ENCODE results near the gene BAG5. TPM values are rescaled to one million over a fixed set of nuclear protein-coding genes. Genes with fewer than 3 reads are reported as not detected.
A peak's percentile ranks its signal among the peaks of the same experiment; 100 is the strongest.

The BAG5 gene
- total and polyA plus RNA-seq, 8 donors: 4.3 to 207 (median 11.6) TPM

DNA sequence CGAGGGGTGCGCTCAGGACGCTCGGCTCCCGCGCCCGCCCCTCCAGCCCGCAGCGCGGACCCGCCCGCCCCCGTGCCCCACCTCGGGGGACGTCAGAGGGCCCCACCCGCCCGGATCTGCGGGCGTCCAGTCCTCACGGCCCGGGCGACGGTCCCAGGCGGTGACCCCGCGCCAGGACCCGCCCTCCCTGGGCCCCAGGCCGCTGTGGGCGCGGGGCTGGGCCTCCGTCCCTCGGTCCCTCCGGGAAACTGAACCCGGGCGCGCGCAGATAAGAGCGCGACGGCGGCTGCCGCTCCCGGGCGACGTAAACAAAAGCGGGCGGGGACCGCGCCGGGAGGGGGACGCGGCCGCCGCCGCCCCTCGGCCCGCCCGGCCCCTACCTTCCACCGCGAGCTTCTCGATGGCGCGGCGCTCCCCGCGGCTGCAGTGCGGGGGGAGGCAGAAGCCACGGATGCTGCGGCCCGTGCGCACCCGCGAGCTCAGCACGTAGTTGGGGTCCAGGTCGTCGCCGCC lies 41.0 kb downstream of the BAG5 start:
- H3K4me1 ChIP-seq: peaks cover 65 to 90% (median 81%) of the 10 kb centered on the region in 4 donors

DNA sequence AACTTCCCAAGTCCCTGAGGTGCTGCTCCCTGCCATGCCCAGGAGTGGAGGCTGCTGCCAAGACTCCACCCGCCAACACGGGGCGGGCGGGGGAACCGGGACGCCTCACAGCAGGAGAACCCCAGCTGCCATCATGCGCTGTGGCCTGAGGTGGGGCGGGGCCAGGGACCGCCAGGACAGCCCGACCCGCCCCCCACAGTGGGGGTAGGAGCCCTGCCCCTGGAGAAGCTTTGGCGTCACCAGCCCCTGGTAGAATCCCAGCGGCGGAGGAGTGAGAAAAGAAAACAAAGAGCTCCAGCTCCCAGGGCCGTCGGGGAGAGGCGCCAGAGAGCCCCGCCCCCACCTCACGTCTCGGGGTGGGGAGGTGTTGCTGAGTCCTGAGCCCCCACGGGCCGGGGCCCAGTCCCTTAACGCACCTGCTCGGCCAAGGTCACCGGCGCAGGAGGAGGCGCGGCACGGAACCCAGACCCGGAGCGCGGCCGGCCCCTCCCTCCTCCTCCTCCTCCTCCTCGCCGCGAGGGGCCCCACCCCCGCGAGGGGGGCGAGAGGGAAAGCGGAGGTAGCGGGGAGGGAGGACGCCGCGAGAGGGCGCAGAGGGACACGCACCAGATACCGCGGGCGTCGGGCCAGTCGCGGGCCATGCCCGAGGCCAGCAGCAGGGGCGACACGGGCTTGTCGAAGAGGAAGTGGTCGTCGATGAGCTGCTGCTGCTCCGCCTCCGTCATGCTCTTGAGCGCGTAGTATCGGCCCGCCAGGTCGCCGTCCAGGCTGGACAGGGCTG lies 41.6 kb downstream of the BAG5 start:
- Histone ChIP-seq H3K9me3 (no peaks in the 10 kb centered on the region), H3K4me1 (peaks cover 59 to 83% (median 75%) of the 10 kb centered on the region in 4 donors), H3K27ac (peak overlapping the region; percentile 75 to 94 (median 91)), H3K27me3 (peaks cover 0 to 33% (median 20%) of the 10 kb centered on the region in 3 donors), H3K4me3 (peak overlapping the region; percentile 60 to 80 (median 68)), H3K36me3 (peaks cover 6 to 13% (median 7%) of the 10 kb centered on the region in 4 donors)
- TF ChIP-seq EP300 (IDR thresholded peaks at IDR 0.05) (no peak), POLR2AphosphoS5 (IDR thresholded peaks at IDR 0.05) (peak; percentile 20 to 73 (median 73)), POLR2A (IDR thresholded peaks at IDR 0.05) (no peak)
- TF ChIP-seq, protein P1, sequence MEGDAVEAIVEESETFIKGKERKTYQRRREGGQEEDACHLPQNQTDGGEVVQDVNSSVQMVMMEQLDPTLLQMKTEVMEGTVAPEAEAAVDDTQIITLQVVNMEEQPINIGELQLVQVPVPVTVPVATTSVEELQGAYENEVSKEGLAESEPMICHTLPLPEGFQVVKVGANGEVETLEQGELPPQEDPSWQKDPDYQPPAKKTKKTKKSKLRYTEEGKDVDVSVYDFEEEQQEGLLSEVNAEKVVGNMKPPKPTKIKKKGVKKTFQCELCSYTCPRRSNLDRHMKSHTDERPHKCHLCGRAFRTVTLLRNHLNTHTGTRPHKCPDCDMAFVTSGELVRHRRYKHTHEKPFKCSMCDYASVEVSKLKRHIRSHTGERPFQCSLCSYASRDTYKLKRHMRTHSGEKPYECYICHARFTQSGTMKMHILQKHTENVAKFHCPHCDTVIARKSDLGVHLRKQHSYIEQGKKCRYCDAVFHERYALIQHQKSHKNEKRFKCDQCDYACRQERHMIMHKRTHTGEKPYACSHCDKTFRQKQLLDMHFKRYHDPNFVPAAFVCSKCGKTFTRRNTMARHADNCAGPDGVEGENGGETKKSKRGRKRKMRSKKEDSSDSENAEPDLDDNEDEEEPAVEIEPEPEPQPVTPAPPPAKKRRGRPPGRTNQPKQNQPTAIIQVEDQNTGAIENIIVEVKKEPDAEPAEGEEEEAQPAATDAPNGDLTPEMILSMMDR (IDR thresholded peaks at IDR 0.05): peak in 5 of 7 experiments; percentile 42 to 66 (median 44)
- intact Hi-C loops (cut with DNase I; ENCODE audit: low total_unique reads): no loop called here
- 0 to 2% (median 1%) methylated on average over 3 to 66 of the region's 66 CpGs for WGBS, 5 donors
- peak; percentile 87 to 95 for DNase-seq

More for the DNA sequence above, 41.0 kb downstream of the BAG5 start:
- peaks cover 0 to 33% (median 20%) of the 10 kb centered on the region in 3 donors for H3K27me3 ChIP-seq
- no peaks in the 10 kb centered on the region for H3K9me3 ChIP-seq
- TF ChIP-seq POLR2A (IDR thresholded peaks at IDR 0.05) (no peak), POLR2AphosphoS5 (IDR thresholded peaks at IDR 0.05) (peak in 1 of 3 donors; percentile 3)
- peak in 1 of 2 donors; percentile 67 for DNase-seq
- peak overlapping the region; percentile 75 to 94 (median 91) for H3K27ac ChIP-seq
- H3K36me3 ChIP-seq: peaks cover 6 to 13% (median 7%) of the 10 kb centered on the region in 4 donors
- H3K4me3 ChIP-seq: peak overlapping the region; percentile 60 to 80 (median 68)
- intact Hi-C loops (cut with DNase I; ENCODE audit: low total_unique reads): no loop called here
- WGBS, 5 donors: 0 to 1% (median 0%) methylated on average over 2 to 76 of the region's 77 CpGs; no CpG with 5 or more reads in 1 of the 5 donors

DNA sequence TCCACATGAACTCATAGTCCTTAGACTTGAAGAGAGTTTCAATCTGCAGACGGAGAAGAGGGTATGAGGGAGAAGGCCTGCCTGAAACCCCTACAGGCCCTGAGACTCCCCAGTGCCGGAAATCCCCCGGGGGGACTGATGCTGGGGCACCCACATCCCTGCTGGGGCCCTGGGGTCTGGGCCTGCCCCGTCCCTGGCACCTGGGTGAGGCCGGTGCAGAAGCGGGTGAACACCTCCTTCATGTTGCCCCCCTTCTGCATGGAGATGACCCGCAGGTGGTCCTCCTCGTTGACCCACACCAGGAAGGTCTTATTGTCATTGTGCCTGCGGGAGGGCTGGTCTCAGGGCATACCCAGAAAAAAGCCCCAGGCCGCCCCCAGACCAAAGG lies 42.2 kb downstream of the BAG5 start:
- H3K9me3 ChIP-seq: no peaks in the 10 kb centered on the region
- peaks cover 53 to 78% (median 69%) of the 10 kb centered on the region in 4 donors for H3K4me1 ChIP-seq
- H3K27ac ChIP-seq: peak overlapping the region; percentile 75 to 94 (median 91)
- DNase-seq: no peak
- WGBS, 5 donors: 36 to 89% (median 45%) methylated on average over 3 to 10 of the region's 10 CpGs
- TF ChIP-seq EP300 (IDR thresholded peaks at IDR 0.05): no peak
- no peak for TF ChIP-seq POLR2AphosphoS5 (IDR thresholded peaks at IDR 0.05)
- no peak for TF ChIP-seq POLR2A (IDR thresholded peaks at IDR 0.05)
- TF ChIP-seq, protein P1 (IDR thresholded peaks at IDR 0.05): no peak
- intact Hi-C loops (cut with DNase I; ENCODE audit: low total_unique reads): no loop called here
- peaks cover 0 to 33% (median 20%) of the 10 kb centered on the region in 3 donors for H3K27me3 ChIP-seq
- H3K4me3 ChIP-seq: peak overlapping the region; percentile 60 to 80 (median 68)
- H3K36me3 ChIP-seq: peaks cover 6 to 13% (median 7%) of the 10 kb centered on the region in 4 donors

DNA sequence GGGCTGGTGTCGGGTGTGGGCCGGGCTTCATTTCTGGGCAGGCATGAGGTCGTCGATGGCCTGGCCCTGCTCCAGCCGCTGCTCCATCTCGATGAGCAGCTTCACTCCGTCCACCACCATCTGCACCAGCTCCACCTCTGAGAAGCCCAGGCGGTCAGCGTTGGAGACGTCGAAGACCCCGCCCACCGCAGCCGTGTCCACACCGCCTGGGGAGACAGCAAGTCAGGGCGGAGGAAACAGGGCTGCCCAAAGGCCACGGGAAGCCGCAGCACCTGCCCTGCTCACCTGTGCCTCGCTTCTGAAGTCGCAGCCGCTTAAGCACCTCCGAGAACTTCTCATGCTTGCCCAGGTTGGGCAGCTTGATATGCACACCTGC lies 42.6 kb downstream of the BAG5 start:
- H3K27ac ChIP-seq: peak overlapping the region; percentile 75 to 94 (median 91)
- intact Hi-C loops (cut with DNase I; ENCODE audit: low total_unique reads): loop anchor here (2.0 kb wide), 1 partner anchor 27 kb away; no protein-coding TSS in a partner anchor
- TF ChIP-seq, protein P1 (IDR thresholded peaks at IDR 0.05): no peak
- TF ChIP-seq EP300 (IDR thresholded peaks at IDR 0.05): no peak
- no peak for TF ChIP-seq POLR2AphosphoS5 (IDR thresholded peaks at IDR 0.05)
- TF ChIP-seq POLR2A (IDR thresholded peaks at IDR 0.05): no peak
- no peaks in the 10 kb centered on the region for H3K9me3 ChIP-seq
- WGBS, 5 donors: 44 to 59% (median 54%) methylated on average over 21 to 22 of the region's 22 CpGs
- H3K36me3 ChIP-seq: peaks cover 6 to 13% (median 7%) of the 10 kb centered on the region in 4 donors
- peaks cover 49 to 74% (median 66%) of the 10 kb centered on the region in 4 donors for H3K4me1 ChIP-seq
- H3K27me3 ChIP-seq: peaks cover 0 to 33% (median 20%) of the 10 kb centered on the region in 3 donors
- peak overlapping the region; percentile 60 to 80 (median 68) for H3K4me3 ChIP-seq
- DNase-seq: peak; percentile 46 to 51

All from stomach (tissue), 9 donors.